Activated CD8-positive, alpha-beta memory T cell treated with anti-CD3 and anti-CD28 coated beads, Interleukin-2, amount 50 U/mL, for 1 hour (primary cell): ENCODE measurements around the gene GPR137B.

Experiments used
- DNase-seq: peaks from one replicate; pipeline ENCODE4 v3.0.0-alpha.2; 2020; ENCODE audit errors: extremely low read depth

GPR137B gene

GRCh38 chr1:236114076-236114747, 28.1 kb upstream of the GPR137B start:
- DNase-seq: no peak

DNA sequence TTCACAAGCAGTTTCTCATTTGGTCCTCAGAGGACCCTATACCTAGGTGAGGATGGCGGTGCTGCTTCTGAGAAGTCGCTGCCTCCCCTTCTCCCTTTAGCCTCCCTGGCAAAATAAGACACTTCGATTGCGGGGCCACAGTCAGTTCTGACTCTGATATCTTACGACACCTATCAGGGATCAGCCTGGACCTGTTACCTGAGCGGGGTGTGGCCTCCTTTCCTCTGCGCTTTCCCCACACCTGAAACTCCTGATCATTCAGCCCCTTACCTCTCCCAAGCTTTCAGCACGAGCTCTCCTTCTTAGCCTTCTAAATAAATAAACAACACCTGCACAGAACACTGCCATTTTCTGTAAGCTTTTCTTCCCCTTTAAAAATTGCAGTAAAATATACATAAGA, 24.6 kb upstream of the GPR137B start:
- no peak for DNase-seq

DNA sequence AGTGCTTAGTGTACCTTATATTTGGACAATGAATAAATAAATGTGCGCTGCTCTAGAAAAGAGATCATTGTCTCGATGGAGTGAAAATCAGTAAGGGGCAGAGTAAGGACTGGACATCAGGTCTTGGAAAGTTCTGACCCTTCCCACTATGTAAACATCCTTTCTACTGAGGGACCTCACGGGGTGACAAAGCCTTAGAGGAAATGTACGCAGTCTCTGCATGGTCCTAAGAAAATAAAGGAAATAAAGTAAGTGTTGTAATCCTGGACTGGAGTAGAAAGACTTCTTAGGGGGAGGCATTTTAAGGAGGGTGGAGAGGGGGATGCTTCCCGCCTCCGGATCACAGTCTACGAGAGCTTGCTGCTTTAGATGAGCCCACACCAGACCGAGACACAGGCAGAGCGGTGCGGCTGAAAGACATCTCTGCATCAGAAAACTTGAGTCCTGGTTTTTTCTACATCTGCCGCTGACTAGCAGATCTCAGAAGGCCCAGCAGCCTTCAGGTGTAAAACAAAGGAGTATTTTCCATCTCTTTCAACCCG, 22.3 kb upstream of the GPR137B start:
- no peak for DNase-seq

DNA sequence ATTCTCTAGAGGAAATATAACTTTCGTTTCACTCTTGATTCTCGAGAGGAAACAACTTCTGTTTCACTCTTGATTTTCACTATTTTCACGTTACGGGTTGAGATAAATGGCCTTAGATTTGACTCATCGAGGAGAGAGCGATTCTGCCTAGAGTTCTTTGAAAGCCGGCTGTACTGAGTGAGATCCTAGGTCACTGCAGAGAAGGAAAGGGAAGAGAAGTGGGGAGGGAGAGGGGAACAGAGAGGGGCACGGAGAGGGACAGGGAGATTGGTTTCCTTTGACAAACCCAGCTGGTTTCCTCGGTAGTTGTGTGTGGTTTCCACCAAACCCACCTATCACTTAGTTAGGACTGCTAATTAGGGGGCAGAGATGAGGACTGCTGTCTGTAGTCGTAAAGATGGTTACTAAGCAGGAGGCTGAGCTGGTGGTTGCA, 21.6 kb upstream of the GPR137B start:
- no peak for DNase-seq

DNA sequence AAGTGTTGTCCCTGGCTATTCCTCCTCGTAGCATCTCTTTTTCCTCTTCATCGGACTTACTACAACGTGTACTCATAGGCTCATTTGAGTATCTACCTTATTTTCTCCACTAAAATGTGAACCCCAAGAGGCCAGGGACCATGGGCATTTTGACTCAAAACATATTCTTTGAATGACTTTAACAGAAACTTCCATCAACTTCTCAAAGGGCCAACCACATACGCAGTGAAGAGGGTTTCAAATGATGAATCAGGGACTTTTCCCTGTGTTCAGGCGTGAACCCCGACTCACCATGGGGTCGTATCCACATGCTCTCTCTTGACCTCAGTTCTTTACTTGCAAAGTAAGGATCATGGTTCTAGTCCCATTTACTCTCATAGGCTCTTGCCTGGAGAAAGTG, 20.2 kb upstream of the GPR137B start:
- no peak for DNase-seq

GRCh38 chr1:236123563-236123962, 18.8 kb upstream of the GPR137B start:
- no peak for DNase-seq

DNA sequence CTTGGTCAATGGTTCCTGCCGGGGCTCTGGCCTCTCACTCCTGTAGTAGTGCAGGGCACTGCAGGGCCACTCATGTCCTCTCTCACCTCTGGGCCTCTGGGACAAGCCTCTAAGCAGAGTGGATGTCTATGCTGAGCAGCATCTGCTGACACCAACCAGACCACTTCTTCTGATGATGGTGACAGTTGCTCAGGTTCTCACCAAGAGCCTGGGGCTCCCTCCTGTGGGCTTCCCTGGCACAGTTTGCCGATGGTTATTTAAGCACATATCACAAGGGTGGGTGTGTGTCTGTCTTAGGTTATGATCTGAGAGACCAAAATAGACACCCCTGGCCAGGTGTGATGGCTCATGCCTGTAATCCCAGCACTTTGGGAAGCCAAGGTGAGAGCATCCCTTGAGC, 17.4 kb upstream of the GPR137B start:
- DNase-seq: no peak

DNA sequence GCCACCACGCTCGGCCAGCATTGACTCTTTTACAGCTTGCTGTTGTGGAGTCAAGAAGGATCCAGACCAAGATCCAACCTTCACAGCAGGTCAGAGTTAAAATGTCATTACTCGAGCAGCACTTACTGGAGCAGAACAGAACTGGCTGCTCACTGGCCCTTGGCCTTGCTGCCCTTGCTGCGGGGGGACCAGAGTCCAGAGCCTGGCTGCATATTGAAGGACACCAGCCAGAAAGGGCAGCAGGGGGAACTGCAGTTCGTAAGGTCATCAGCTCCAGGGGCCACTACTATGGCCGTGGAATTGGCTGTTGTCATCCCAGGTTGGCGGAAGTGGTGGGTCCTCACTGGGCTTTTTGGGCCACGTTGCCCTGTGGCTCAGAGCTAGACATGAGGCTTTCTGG, 15.3 kb upstream of the GPR137B start:
- DNase-seq: no peak

GRCh38 chr1:236128646-236129178, 13.6 kb upstream of the GPR137B start:
- DNase-seq: no peak

- DNase-seq: no peak
These were observed 13.0 kb upstream of the GPR137B start for GRCh38 chr1:236129306-236129705.

- DNase-seq: no peak
These were observed 12.0 kb upstream of the GPR137B start for GRCh38 chr1:236130372-236130771.

DNA sequence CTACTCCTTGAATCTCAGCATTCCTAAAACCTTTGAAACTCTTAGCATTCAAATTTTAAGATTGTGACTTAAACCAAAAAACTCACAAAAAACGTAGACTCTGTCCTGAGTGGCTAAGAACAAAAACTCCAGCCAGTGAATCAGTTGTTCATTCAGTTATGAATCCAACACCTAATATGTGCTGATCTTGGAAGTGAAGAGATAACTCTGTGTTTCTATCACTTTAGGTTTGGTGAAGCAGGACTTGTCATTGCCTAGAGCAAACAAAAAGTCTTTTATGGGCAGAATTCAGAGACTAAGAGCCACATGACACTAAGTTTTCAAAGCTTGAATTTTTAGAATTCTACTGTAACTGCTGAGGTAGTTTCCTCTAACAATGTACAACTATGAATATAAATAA, 10.4 kb upstream of the GPR137B start:
- DNase-seq: no peak

GRCh38 chr1:236132420-236133046, 9.8 kb upstream of the GPR137B start:
- no peak for DNase-seq

- DNase-seq: no peak
These were observed 9.0 kb upstream of the GPR137B start for GRCh38 chr1:236133339-236133738.

DNA sequence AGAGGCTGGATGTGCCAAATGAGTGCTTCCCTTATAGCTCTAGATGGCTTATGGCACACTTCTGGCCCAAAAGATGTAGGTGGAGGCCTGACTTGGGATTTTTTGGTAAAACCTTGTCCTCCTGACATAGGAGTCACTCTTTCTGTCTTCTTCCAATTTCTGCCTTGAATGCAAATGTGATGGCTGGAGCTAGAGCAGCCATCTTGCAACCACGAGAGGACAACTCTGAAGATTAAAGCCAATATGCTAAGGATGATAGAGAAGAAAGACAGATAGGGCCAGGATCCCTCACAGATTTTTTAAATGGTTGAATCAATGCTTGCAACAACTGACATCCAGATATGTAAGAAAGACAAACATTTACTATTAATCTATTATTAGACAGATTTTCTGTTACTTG, 8.5 kb upstream of the GPR137B start:
- no peak for DNase-seq

DNA sequence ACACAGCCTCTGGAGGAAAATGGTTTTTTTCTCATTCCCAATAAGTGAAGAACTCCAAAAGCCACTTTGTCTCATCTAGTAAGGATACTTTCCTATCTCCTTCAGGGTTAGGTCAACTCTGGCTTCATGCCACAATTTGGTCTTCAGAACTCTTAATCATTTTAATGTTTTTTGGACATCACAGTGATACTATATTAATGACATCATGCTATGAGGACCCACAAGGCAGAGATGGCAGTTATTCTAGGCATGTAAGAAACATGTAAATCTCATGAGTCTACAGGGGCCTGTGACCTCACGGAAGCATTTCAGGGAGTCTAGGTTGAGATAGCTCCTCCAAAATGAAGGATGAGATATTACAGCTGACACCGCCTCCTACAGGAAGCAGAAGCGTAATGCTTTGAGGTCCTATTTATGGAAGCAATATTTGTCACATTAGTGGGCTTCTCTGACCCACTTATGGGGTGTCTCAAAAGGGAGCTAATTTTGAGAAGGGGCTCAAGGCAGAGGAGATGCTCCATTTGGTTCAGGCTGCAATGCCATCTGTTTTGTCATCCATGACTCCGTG, 5.0 kb upstream of the GPR137B start:
- no peak for DNase-seq

DNA sequence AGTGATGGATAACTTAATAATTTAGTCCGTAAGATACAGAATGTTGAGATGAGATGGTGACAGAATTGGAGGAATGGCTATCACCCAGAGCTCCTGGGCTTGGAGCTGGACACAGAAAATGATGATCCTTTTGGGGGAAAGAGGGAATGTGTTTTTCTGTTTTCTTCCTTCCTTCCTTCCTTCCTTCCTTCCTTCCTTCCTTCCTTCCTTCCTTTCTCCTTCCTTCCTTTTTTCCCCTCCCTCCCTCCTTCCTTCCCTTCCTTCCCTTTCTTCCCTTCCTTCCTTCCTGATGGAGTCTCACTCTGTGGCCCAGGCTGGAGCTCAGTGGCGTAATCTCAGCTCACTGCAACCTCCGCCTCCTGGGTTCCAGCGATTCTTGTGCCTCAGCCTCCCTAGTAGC, 2.8 kb upstream of the GPR137B start:
- no peak for DNase-seq

GRCh38 chr1:236140705-236141446, 1.5 kb upstream of the GPR137B start:
- DNase-seq: no peak

DNA sequence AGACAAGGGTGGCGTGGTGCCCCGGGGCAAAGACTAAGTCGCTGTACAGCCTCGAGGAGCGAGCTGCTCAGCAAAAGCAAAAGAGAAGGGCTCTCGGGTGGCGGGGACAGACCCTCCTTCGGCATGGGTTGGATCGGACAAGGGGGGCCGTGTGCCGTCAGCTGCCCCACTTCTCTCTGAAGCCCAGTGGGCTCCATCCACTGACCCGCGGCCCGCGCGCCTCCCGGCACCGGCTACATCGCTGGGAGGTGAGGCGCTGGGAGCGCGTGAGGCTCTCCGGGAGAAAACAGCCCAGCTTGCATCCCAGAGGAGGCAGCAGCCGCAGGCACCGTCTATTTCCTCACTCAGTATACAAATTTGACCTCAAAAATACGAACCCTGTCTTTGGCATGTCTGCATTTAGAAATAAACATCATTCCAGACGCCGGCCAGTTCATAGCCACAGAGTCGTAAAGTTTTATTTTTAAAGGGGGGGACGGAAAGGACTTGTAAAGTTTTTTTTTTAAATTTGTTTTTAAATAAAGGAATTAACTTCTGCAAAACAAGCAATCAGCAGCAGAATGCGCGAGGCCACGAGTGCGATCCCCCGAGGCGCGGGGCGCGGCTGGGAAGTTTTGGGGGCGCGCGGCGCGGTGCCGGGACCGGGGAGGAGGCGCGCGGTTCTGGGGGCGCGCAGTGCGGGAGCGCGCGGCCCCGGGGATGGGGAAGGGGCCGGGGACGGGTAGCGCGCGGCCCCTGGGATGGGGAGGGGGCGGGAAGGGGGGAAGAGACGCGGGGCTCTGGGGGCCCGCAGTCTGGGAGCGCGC, 689 bp upstream of the GPR137B start:
- no peak for DNase-seq

DNA sequence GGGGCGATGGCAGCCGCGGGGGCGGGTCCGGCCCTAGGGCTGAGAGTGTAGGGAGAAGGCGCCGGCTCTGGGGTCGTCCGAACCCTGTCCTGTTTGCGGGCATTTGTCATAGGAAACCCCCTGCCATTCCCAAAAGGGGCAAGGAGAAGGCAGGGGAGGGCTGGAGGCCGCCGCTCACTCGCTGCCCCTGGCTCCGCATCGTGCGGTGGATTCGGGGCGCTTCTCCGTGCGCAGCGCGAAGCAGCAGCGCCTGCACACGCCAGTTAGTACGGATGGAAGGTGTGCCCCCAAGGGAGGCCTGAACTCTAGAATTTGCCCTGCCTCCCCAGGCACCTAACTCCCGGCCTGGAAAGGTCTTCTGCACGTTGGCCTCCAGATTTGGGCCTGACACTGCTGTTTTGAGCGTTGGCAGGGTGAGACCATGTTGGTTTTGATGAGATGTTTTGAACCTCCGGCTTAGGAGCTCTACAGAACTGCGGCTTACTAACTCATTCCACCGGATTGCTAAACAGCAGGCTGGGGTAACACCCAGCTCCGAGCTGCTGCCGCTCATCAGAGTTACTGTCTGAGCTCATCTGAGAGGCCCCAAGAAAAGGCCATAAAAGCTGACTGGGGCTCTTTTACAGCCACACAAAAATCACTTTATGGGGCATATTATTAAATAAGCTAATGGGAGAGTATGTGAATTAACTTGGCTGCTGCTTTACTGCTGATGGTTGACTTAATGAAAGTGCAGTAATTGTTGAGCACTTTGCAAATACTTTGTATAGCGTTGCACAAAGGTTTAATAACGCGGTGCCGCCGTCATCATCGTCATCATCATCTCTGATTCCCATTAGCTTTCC, 987 bp downstream of the GPR137B start:
- DNase-seq: no peak
